Adrenal gland (tissue), 5 donors: ENCODE results near the gene FHIT.

Source experiments
- POLR2A ChIP-seq, 2 donors: fragments of 450-650 bp; IDR thresholded peaks; one replicate each; pipeline ENCODE4 v1.6.1; 2017; ENCODE audit warnings: antibody characterized with exemption in 2 of 2, mild to moderate bottlenecking in 2 of 2, moderate library complexity in 1 of 2
- TF ChIP-seq, protein P1 (sequence below), 6 experiments: fragments of 450-650 bp in 4 of 6; fragments of 200-600 bp in 2 of 6; sonication (generic) in 1 of 6; IDR thresholded peaks; 1 replicate in 5 of 6; 2 replicates in 1 of 6; pipeline versions ENCODE4 v1.5.1 to v1.8.0; 2016 to 2021; ENCODE audit warnings: antibody characterized with exemption in 6 of 6, mild to moderate bottlenecking in 2 of 6, moderate library complexity in 1 of 6
- donor health status: DM: no; HTN: no; CAD: no.

DNA sequence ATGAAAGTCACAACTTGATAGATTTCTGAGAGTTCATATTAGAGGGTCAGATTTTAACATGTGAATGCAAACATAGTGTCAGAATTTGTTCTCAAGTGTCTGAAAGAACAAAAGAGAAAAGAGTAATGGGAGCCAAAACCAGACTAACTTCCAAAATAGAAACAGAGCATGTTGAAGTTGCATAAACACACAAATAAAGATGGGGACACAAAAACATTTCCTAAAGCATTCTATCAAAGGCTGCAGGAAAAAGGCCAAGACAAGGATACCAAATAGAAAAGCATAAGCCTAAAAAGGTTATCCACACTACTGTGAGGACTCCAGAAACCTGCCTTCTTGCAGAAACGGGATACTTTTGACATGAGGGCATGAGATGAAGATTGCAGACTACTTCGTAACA, 2.8 kb downstream of the FHIT start:
- TF ChIP-seq POLR2A (IDR thresholded peaks at IDR 0.05), result no peak
- TF ChIP-seq, protein P1, sequence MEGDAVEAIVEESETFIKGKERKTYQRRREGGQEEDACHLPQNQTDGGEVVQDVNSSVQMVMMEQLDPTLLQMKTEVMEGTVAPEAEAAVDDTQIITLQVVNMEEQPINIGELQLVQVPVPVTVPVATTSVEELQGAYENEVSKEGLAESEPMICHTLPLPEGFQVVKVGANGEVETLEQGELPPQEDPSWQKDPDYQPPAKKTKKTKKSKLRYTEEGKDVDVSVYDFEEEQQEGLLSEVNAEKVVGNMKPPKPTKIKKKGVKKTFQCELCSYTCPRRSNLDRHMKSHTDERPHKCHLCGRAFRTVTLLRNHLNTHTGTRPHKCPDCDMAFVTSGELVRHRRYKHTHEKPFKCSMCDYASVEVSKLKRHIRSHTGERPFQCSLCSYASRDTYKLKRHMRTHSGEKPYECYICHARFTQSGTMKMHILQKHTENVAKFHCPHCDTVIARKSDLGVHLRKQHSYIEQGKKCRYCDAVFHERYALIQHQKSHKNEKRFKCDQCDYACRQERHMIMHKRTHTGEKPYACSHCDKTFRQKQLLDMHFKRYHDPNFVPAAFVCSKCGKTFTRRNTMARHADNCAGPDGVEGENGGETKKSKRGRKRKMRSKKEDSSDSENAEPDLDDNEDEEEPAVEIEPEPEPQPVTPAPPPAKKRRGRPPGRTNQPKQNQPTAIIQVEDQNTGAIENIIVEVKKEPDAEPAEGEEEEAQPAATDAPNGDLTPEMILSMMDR (IDR thresholded peaks at IDR 0.05), result no peak
